HEK293 (cell line): ENCODE data around the gene CCDC122.

Experiments
- GFI1B ChIP-seq: fragments of 450-650 bp; formaldehyde crosslinking; IDR thresholded peaks from 2 replicates; pipeline ENCODE4 v1.5.1; 2016; ENCODE audit warnings: missing biosample characterization, missing genetic modification characterization
- IKZF3 ChIP-seq: fragments of 450-650 bp; IDR thresholded peaks from 2 replicates; pipeline ENCODE4 v1.5.0; 2018; ENCODE audit warnings: missing biosample characterization, mild to moderate bottlenecking, missing genetic modification characterization, moderate library complexity
- REPIN1 ChIP-seq: fragments of 450-650 bp; formaldehyde crosslinking; IDR thresholded peaks from 2 replicates; pipeline ENCODE4 v1.5.1; 2017; ENCODE audit warnings: missing biosample characterization, missing genetic modification characterization, low read depth
- SP7 ChIP-seq: fragments of 450-650 bp; formaldehyde crosslinking; IDR thresholded peaks from 2 replicates; pipeline ENCODE4 v1.5.1; 2016; ENCODE audit warnings: missing biosample characterization, missing genetic modification characterization
- ZBTB17 ChIP-seq: fragments of 450-650 bp; formaldehyde crosslinking; IDR thresholded peaks from 2 replicates; pipeline ENCODE4 v1.5.1; 2016; ENCODE audit warnings: missing biosample characterization, missing genetic modification characterization
- ZNF146 ChIP-seq: fragments of 450-650 bp; formaldehyde crosslinking; IDR thresholded peaks from 2 replicates; pipeline ENCODE4 v1.5.1; 2016; ENCODE audit warnings: missing biosample characterization, missing genetic modification characterization
- ZNF174 ChIP-seq: fragments of 450-650 bp; formaldehyde crosslinking; IDR thresholded peaks from 2 replicates; pipeline ENCODE4 v1.5.0; 2017; ENCODE audit warnings: missing biosample characterization, mild to moderate bottlenecking, missing genetic modification characterization
- ZNF394 ChIP-seq: fragments of 450-650 bp; formaldehyde crosslinking; IDR thresholded peaks from 2 replicates; pipeline ENCODE4 v1.5.1; 2016; ENCODE audit warnings: missing biosample characterization, missing genetic modification characterization, mild to moderate bottlenecking, moderate library complexity, borderline replicate concordance
- ZNF510 ChIP-seq: fragments of 450-650 bp; formaldehyde crosslinking; IDR thresholded peaks from 2 replicates; pipeline ENCODE4 v1.5.1; 2018; ENCODE audit warnings: mild to moderate bottlenecking, missing genetic modification characterization, missing biosample characterization; ENCODE audit not compliant: insufficient replicate concordance
- ZNF558 ChIP-seq: fragments of 450-650 bp; formaldehyde crosslinking; IDR thresholded peaks from 2 replicates; pipeline ENCODE4 v1.5.1; 2016; ENCODE audit warnings: missing biosample characterization, missing genetic modification characterization
- ZNF596 ChIP-seq: fragments of 450-650 bp; IDR thresholded peaks from 2 replicates; pipeline ENCODE4 v1.5.0; 2018; ENCODE audit warnings: missing biosample characterization, mild to moderate bottlenecking, missing genetic modification characterization, moderate library complexity
- ZNF600 ChIP-seq: fragments of 450-650 bp; formaldehyde crosslinking; IDR thresholded peaks from 2 replicates; pipeline ENCODE4 v1.5.1; 2016; ENCODE audit warnings: missing biosample characterization, missing genetic modification characterization
- ZNF791 ChIP-seq: fragments of 450-650 bp; formaldehyde crosslinking; IDR thresholded peaks from 2 replicates; pipeline ENCODE4 v1.5.1; 2016; ENCODE audit warnings: missing biosample characterization, missing genetic modification characterization
- ZNF830 ChIP-seq: fragments of 450-650 bp; IDR thresholded peaks from 2 replicates; pipeline ENCODE4 v1.5.0; 2018; ENCODE audit warnings: missing biosample characterization, missing genetic modification characterization, low read depth, mild to moderate bottlenecking, moderate library complexity
- ZSCAN16 ChIP-seq: fragments of 450-650 bp; formaldehyde crosslinking; IDR thresholded peaks from 2 replicates; pipeline ENCODE4 v1.5.1; 2016; ENCODE audit warnings: missing biosample characterization, missing genetic modification characterization
- ZSCAN30 ChIP-seq: fragments of 450-650 bp; IDR thresholded peaks from 2 replicates; pipeline ENCODE4 v1.5.1; 2018; ENCODE audit warnings: missing biosample characterization, mild to moderate bottlenecking, missing genetic modification characterization, moderate library complexity
- TF ChIP-seq, protein P1 (sequence below): fragments of 450-650 bp; formaldehyde crosslinking; IDR thresholded peaks from 2 replicates; pipeline ENCODE4 v1.5.1; 2016; ENCODE audit warnings: missing biosample characterization, missing genetic modification characterization
- TF ChIP-seq, protein P2 (sequence below): fragments of 450-650 bp; formaldehyde crosslinking; IDR thresholded peaks from 2 replicates; pipeline ENCODE4 v1.5.1; 2016; ENCODE audit warnings: missing biosample characterization, missing genetic modification characterization
- TF ChIP-seq, protein P3 (sequence below): fragments of 450-650 bp; formaldehyde crosslinking; IDR thresholded peaks from 2 replicates; pipeline ENCODE4 v1.5.1; 2017; ENCODE audit warnings: missing biosample characterization, missing genetic modification characterization
- TF ChIP-seq, protein P4 (sequence below): IDR thresholded peaks from 2 replicates; pipeline ENCODE4 v1.6.1; 2011; ENCODE audit warnings: mild to moderate bottlenecking, low read depth, low read length, borderline replicate concordance
- TF ChIP-seq, protein P5 (sequence below): fragments of 450-650 bp; formaldehyde crosslinking; IDR thresholded peaks from 2 replicates; pipeline ENCODE4 v1.5.1; 2017; ENCODE audit warnings: missing biosample characterization, missing genetic modification characterization
- TF ChIP-seq, protein P6 (sequence below): fragments of 450-650 bp; formaldehyde crosslinking; IDR thresholded peaks from 2 replicates; pipeline ENCODE4 v1.5.1; 2016; ENCODE audit warnings: missing biosample characterization, missing genetic modification characterization
- TF ChIP-seq, protein P7 (sequence below): fragments of 450-650 bp; formaldehyde crosslinking; IDR thresholded peaks from 2 replicates; pipeline ENCODE4 v1.5.1; 2017; ENCODE audit warnings: missing biosample characterization, missing genetic modification characterization
- TF ChIP-seq, protein P8 (sequence below): fragments of 450-650 bp; formaldehyde crosslinking; IDR thresholded peaks from 2 replicates; pipeline ENCODE4 v1.5.1; 2016; ENCODE audit warnings: missing biosample characterization, missing genetic modification characterization

Gene CCDC122

DNA sequence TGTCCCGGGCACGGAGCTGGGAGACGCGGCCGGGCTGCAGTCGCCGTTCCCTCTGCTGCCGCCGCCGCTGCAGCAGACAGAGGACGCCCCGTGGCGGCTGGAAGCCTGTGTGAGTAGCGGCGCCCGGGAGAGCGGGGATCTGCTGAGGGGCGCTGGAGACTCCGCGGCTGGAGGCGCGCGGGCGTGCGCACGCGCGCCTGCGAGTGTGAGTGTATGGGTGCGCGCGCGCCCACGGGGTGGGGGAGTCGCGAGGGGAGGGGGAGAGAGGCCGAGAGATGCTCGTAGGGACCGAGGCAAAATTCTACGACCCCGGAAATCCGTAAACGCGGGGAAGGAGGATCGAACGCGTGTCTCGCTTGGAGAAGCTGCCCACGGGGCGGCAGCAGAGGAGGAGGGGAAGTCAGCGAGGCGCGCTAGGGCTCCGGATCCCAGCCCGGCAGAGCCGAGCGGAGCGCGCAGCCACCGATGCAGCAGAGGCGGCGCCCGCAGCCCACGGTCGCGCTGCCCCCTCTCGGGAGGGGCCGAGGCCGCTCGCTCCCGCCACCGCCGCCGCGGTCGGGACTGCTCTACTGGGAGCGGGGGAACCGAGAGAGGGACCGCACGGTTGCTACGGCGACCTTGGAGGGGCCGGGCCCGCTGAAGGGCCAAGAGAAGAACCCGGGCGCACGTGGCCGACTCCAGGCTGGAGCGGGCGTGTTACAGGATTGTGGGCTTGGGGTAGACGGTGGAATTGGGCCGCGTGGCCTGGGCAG lies 92.6 kb downstream of the CCDC122 start, which contains the start of gene ENOX1 (continued):
- TF ChIP-seq, protein P1, sequence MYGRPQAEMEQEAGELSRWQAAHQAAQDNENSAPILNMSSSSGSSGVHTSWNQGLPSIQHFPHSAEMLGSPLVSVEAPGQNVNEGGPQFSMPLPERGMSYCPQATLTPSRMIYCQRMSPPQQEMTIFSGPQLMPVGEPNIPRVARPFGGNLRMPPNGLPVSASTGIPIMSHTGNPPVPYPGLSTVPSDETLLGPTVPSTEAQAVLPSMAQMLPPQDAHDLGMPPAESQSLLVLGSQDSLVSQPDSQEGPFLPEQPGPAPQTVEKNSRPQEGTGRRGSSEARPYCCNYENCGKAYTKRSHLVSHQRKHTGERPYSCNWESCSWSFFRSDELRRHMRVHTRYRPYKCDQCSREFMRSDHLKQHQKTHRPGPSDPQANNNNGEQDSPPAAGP, result peak; percentile 31; the same call in 1 of the 2 replicates
- no peak for TF ChIP-seq ZNF830
- no peak for TF ChIP-seq ZNF791
- TF ChIP-seq, protein P2, sequence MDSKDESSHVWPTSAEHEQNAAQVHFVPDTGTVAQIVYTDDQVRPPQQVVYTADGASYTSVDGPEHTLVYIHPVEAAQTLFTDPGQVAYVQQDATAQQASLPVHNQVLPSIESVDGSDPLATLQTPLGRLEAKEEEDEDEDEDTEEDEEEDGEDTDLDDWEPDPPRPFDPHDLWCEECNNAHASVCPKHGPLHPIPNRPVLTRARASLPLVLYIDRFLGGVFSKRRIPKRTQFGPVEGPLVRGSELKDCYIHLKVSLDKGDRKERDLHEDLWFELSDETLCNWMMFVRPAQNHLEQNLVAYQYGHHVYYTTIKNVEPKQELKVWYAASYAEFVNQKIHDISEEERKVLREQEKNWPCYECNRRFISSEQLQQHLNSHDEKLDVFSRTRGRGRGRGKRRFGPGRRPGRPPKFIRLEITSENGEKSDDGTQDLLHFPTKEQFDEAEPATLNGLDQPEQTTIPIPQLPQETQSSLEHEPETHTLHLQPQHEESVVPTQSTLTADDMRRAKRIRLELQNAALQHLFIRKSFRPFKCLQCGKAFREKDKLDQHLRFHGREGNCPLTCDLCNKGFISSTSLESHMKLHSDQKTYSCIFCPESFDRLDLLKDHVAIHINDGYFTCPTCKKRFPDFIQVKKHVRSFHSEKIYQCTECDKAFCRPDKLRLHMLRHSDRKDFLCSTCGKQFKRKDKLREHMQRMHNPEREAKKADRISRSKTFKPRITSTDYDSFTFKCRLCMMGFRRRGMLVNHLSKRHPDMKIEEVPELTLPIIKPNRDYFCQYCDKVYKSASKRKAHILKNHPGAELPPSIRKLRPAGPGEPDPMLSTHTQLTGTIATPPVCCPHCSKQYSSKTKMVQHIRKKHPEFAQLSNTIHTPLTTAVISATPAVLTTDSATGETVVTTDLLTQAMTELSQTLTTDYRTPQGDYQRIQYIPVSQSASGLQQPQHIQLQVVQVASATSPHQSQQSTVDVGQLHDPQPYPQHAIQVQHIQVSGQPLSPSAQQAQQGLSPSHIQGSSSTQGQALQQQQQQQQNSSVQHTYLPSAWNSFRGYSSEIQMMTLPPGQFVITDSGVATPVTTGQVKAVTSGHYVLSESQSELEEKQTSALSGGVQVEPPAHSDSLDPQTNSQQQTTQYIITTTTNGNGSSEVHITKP (tag by site-specific recombination), result peak; percentile 66
- TF ChIP-seq ZNF394 (tag by site-specific recombination), result peak; percentile 84
- TF ChIP-seq GFI1B (tag by site-specific recombination), result no peak
- TF ChIP-seq ZNF510 (tag by site-specific recombination), result no peak
- TF ChIP-seq ZSCAN30 (tag by site-specific recombination), result peak; percentile 60; the same call in 1 of the 2 replicates
- TF ChIP-seq, protein P3, sequence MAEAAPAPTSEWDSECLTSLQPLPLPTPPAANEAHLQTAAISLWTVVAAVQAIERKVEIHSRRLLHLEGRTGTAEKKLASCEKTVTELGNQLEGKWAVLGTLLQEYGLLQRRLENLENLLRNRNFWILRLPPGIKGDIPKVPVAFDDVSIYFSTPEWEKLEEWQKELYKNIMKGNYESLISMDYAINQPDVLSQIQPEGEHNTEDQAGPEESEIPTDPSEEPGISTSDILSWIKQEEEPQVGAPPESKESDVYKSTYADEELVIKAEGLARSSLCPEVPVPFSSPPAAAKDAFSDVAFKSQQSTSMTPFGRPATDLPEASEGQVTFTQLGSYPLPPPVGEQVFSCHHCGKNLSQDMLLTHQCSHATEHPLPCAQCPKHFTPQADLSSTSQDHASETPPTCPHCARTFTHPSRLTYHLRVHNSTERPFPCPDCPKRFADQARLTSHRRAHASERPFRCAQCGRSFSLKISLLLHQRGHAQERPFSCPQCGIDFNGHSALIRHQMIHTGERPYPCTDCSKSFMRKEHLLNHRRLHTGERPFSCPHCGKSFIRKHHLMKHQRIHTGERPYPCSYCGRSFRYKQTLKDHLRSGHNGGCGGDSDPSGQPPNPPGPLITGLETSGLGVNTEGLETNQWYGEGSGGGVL (tag by site-specific recombination), result peak; percentile 78
- TF ChIP-seq ZNF596 (tag by site-specific recombination), result peak; percentile 39
- no peak for TF ChIP-seq REPIN1
- TF ChIP-seq SP7 (tag by site-specific recombination), result peak; percentile 38; the same call in 1 of the 2 replicates
- TF ChIP-seq, protein P4, sequence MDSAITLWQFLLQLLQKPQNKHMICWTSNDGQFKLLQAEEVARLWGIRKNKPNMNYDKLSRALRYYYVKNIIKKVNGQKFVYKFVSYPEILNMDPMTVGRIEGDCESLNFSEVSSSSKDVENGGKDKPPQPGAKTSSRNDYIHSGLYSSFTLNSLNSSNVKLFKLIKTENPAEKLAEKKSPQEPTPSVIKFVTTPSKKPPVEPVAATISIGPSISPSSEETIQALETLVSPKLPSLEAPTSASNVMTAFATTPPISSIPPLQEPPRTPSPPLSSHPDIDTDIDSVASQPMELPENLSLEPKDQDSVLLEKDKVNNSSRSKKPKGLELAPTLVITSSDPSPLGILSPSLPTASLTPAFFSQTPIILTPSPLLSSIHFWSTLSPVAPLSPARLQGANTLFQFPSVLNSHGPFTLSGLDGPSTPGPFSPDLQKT, result no peak
- TF ChIP-seq, protein P5, sequence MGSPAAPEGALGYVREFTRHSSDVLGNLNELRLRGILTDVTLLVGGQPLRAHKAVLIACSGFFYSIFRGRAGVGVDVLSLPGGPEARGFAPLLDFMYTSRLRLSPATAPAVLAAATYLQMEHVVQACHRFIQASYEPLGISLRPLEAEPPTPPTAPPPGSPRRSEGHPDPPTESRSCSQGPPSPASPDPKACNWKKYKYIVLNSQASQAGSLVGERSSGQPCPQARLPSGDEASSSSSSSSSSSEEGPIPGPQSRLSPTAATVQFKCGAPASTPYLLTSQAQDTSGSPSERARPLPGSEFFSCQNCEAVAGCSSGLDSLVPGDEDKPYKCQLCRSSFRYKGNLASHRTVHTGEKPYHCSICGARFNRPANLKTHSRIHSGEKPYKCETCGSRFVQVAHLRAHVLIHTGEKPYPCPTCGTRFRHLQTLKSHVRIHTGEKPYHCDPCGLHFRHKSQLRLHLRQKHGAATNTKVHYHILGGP (tag by site-specific recombination), result no peak
- TF ChIP-seq, protein P6, sequence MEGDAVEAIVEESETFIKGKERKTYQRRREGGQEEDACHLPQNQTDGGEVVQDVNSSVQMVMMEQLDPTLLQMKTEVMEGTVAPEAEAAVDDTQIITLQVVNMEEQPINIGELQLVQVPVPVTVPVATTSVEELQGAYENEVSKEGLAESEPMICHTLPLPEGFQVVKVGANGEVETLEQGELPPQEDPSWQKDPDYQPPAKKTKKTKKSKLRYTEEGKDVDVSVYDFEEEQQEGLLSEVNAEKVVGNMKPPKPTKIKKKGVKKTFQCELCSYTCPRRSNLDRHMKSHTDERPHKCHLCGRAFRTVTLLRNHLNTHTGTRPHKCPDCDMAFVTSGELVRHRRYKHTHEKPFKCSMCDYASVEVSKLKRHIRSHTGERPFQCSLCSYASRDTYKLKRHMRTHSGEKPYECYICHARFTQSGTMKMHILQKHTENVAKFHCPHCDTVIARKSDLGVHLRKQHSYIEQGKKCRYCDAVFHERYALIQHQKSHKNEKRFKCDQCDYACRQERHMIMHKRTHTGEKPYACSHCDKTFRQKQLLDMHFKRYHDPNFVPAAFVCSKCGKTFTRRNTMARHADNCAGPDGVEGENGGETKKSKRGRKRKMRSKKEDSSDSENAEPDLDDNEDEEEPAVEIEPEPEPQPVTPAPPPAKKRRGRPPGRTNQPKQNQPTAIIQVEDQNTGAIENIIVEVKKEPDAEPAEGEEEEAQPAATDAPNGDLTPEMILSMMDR, result peak; percentile 79; the same call in 1 of the 2 replicates
- TF ChIP-seq, protein P7, sequence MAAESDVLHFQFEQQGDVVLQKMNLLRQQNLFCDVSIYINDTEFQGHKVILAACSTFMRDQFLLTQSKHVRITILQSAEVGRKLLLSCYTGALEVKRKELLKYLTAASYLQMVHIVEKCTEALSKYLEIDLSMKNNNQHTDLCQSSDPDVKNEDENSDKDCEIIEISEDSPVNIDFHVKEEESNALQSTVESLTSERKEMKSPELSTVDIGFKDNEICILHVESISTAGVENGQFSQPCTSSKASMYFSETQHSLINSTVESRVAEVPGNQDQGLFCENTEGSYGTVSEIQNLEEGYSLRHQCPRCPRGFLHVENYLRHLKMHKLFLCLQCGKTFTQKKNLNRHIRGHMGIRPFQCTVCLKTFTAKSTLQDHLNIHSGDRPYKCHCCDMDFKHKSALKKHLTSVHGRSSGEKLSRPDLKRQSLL, result peak; percentile 84
- TF ChIP-seq, protein P8, sequence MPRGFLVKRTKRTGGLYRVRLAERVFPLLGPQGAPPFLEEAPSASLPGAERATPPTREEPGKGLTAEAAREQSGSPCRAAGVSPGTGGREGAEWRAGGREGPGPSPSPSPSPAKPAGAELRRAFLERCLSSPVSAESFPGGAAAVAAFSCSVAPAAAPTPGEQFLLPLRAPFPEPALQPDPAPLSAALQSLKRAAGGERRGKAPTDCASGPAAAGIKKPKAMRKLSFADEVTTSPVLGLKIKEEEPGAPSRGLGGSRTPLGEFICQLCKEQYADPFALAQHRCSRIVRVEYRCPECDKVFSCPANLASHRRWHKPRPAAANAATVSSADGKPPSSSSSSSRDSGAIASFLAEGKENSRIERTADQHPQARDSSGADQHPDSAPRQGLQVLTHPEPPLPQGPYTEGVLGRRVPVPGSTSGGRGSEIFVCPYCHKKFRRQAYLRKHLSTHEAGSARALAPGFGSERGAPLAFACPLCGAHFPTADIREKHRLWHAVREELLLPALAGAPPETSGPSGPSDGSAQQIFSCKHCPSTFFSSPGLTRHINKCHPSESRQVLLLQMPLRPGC (tag by site-specific recombination), result 0 out of 2 replicates have a peak, but pooled peaks have one; percentile 21
- TF ChIP-seq ZBTB17 (tag by site-specific recombination), result 0 out of 2 replicates have a peak, but pooled peaks have one; percentile 19
- 0 out of 2 replicates have a peak, but pooled peaks have one; percentile 18 for TF ChIP-seq ZNF558
- no peak for TF ChIP-seq ZSCAN16 (tag by site-specific recombination)
- peak; percentile 53 for TF ChIP-seq ZNF600 (tag by site-specific recombination)
- 0 out of 2 replicates have a peak, but pooled peaks have one; percentile 2 for TF ChIP-seq ZNF146 (tag by site-specific recombination)
- no peak for TF ChIP-seq ZNF174
- TF ChIP-seq IKZF3 (tag by site-specific recombination), result peak; percentile 67
